GM12878 (cell line): ENCODE results near the gene DAPK3. TPM values are rescaled to one million over a fixed set of nuclear protein-coding genes. Genes with fewer than 3 reads are reported as not detected.

Experiments
- BACH1 ChIP-seq: fragments of 450-650 bp; IDR thresholded peaks from 2 replicates; pipeline ENCODE4 v1.6.1; 2017; ENCODE audit warnings: mild to moderate bottlenecking, borderline replicate concordance
- CREM ChIP-seq: IDR thresholded peaks from 2 replicates; pipeline ENCODE4 v1.6.1; 2014; ENCODE audit warnings: antibody characterized with exemption, low read depth
- GABPA ChIP-seq: IDR thresholded peaks from 2 replicates; pipeline ENCODE4 v1.6.1; 2014; ENCODE audit warnings: antibody characterized with exemption, low read depth, mild to moderate bottlenecking, inconsistent platforms
- GATAD2B ChIP-seq: fragments of 450-650 bp; conservative IDR thresholded peaks from 2 replicates; pipeline ENCODE4 v1.6.1; 2017; ENCODE audit warnings: low read depth, mild to moderate bottlenecking, moderate library complexity
- HDGF ChIP-seq: fragments of 450-650 bp; IDR thresholded peaks from 2 replicates; pipeline ENCODE4 v1.6.1; 2016; ENCODE audit warnings: antibody characterized with exemption
- IRF4 ChIP-seq: IDR thresholded peaks from 2 replicates; pipeline ENCODE4 v1.6.1; 2011; ENCODE audit warnings: low read depth, low read length
- NFXL1 ChIP-seq: fragments of 450-650 bp; IDR thresholded peaks from 2 replicates; pipeline ENCODE4 v1.6.1; 2017; ENCODE audit warnings: antibody characterized with exemption, mild to moderate bottlenecking, borderline replicate concordance
- PAX8 ChIP-seq: fragments of 450-650 bp; IDR thresholded peaks from 2 replicates; pipeline ENCODE4 v1.6.1; 2017; ENCODE audit warnings: mild to moderate bottlenecking, moderate library complexity
- POLR2A ChIP-seq: IDR thresholded peaks from 2 replicates; pipeline ENCODE4 v1.6.1; 2011; ENCODE audit warnings: low read depth, mild to moderate bottlenecking, low read length
- POU2F2 ChIP-seq: IDR thresholded peaks from 3 replicates; pipeline ENCODE4 v1.6.1; 2011; ENCODE audit warnings: low read depth, mild to moderate bottlenecking, low read length, borderline replicate concordance
- RBBP5 ChIP-seq: fragments of 200-600 bp; sonication (generic); conservative IDR thresholded peaks from 2 replicates; pipeline ENCODE4 v1.6.1; 2016
- RUNX3 ChIP-seq: IDR thresholded peaks from 2 replicates; pipeline ENCODE4 v1.6.1; 2012; ENCODE audit warnings: low read length, inconsistent platforms
- SRF ChIP-seq, 2 experiments: IDR thresholded peaks; 2 replicates each; pipeline ENCODE4 v1.6.1; 2011; ENCODE audit warnings: low read depth in 2 of 2, low read length in 2 of 2, mild to moderate bottlenecking in 1 of 2, moderate library complexity in 1 of 2
- STAT3 ChIP-seq: IDR thresholded peaks from 2 replicates; pipeline ENCODE4 v1.6.1; 2011; ENCODE audit warnings: low read depth, low read length, improper control_type of control experiment
- polyA plus RNA-seq, 11 experiments: library from polyadenylated mRNA; depleted of rRNA in 4 of 11; unstranded in 6 of 11; stranded (reverse) in 5 of 11; fragments of >200 nt; fragmentation: Nextera tagmentation in 4 of 11; fragmentation: Illumina TruSeq in 1 of 11; extraction: Ambion mirVana in 4 of 11; extraction: Trizol in 1 of 11; gene quantifications; 1 replicate in 1 of 11; 2 replicates in 10 of 11; pipeline versions ENCODE4 v1.2.1 to v1.2.3, GENCODE V29; 2011 to 2016; ENCODE audit warnings: inconsistent platforms in 2 of 11, missing spikeins in 2 of 11, low read depth in 1 of 11
- total RNA-seq, 4 experiments: library from RNA; depleted of rRNA in 3 of 4; stranded (reverse); fragments of >200 nt in 3 of 4; fragmentation: Illumina TruSeq in 1 of 4; extraction: Trizol in 1 of 4; gene quantifications; 2 replicates each; pipeline versions ENCODE4 v1.2.1 to v1.2.3, GENCODE V29; 2013 to 2021
- TF ChIP-seq, protein P1 (sequence below): fragments of 450-650 bp; IDR thresholded peaks from 2 replicates; pipeline ENCODE4 v1.6.1; 2016; ENCODE audit warnings: mild to moderate bottlenecking, moderate library complexity, borderline replicate concordance
- TF ChIP-seq, protein P2 (sequence below): IDR thresholded peaks from 2 replicates; pipeline ENCODE4 v1.6.1; 2011; ENCODE audit warnings: mild to moderate bottlenecking, low read depth, low read length, moderate library complexity; ENCODE audit not compliant: insufficient replicate concordance
- TF ChIP-seq, protein P3 (sequence below): IDR thresholded peaks from 2 replicates; pipeline ENCODE4 v1.6.1; 2012; ENCODE audit warnings: improper control_type of control experiment, low read depth, low read length; ENCODE audit not compliant: insufficient replicate concordance
- TF ChIP-seq, protein P4 (sequence below): IDR thresholded peaks from 2 replicates; pipeline ENCODE4 v1.6.1; 2012; ENCODE audit warnings: low read length, inconsistent platforms

Gene DAPK3
- total and polyA plus RNA-seq, 10 of the 15 experiments (the other 5 are each of a cell fraction or from before 2014, with no cell fraction given) = 0.13 to 46.4 (median 24.8) TPM

DNA sequence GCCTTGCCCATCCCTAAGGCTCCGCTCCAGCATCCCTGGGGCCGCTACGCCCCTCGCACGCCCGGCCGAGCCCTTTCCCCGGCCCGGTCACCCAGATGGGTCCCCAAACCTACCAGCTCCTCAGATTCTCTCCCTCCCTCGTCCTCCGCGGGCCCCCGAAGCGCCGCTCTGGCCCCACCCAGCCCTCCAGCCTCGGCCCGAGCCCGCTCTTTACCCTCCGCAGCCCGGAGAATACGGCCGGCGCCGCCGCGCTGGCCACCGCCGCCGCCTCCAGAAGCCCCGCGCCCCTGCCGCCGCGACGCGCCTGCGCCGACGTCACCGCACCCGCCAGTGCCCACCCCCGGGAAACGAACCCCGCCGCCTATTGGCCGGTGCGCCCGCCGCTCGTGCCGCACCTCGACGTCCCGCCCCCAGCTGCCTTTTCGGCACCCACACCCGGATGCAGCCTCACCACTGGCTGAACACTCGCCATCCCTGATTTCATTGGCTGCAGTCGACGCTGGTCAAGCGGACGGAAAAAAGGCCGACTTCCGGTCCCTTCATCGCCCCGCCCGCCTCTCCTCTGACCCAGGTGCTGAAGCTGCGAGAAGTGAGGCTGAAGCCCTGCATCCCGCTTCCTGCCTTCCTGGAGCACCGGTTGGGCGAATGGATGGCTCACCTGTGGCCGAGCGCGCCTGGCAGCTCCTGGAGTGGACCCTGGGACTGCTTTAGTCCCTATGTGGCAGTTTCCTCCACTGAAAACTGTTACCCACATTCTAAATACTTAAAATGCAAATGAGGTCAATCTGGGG lies at the start of gene DAPK3 (continued):
- TF ChIP-seq, protein P1, sequence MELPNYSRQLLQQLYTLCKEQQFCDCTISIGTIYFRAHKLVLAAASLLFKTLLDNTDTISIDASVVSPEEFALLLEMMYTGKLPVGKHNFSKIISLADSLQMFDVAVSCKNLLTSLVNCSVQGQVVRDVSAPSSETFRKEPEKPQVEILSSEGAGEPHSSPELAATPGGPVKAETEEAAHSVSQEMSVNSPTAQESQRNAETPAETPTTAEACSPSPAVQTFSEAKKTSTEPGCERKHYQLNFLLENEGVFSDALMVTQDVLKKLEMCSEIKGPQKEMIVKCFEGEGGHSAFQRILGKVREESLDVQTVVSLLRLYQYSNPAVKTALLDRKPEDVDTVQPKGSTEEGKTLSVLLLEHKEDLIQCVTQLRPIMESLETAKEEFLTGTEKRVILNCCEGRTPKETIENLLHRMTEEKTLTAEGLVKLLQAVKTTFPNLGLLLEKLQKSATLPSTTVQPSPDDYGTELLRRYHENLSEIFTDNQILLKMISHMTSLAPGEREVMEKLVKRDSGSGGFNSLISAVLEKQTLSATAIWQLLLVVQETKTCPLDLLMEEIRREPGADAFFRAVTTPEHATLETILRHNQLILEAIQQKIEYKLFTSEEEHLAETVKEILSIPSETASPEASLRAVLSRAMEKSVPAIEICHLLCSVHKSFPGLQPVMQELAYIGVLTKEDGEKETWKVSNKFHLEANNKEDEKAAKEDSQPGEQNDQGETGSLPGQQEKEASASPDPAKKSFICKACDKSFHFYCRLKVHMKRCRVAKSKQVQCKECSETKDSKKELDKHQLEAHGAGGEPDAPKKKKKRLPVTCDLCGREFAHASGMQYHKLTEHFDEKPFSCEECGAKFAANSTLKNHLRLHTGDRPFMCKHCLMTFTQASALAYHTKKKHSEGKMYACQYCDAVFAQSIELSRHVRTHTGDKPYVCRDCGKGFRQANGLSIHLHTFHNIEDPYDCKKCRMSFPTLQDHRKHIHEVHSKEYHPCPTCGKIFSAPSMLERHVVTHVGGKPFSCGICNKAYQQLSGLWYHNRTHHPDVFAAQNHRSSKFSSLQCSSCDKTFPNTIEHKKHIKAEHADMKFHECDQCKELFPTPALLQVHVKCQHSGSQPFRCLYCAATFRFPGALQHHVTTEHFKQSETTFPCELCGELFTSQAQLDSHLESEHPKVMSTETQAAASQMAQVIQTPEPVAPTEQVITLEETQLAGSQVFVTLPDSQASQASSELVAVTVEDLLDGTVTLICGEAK = peak; percentile 92
- TF ChIP-seq GATAD2B = peak; percentile 65; the same call in 1 of the 2 replicates
- no peak for TF ChIP-seq PAX8
- 0 out of 2 replicates have a peak, but pooled peaks have one; percentile 29 for TF ChIP-seq NFXL1
- TF ChIP-seq SRF (IDR thresholded peaks at IDR 0.05; ENCODE audit: low read depth in 2 of 2, low read length in 2 of 2) = peak; percentile 79 to 82
- TF ChIP-seq CREM = peak; percentile 78; the same call in 1 of the 2 replicates
- TF ChIP-seq, protein P2, sequence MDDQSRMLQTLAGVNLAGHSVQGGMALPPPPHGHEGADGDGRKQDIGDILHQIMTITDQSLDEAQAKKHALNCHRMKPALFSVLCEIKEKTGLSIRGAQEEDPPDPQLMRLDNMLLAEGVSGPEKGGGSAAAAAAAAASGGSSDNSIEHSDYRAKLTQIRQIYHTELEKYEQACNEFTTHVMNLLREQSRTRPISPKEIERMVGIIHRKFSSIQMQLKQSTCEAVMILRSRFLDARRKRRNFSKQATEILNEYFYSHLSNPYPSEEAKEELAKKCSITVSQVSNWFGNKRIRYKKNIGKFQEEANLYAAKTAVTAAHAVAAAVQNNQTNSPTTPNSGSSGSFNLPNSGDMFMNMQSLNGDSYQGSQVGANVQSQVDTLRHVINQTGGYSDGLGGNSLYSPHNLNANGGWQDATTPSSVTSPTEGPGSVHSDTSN = peak; percentile 98
- peak; percentile 27; the same call in 1 of the 3 replicates for TF ChIP-seq POU2F2
- TF ChIP-seq RUNX3 = peak; percentile 11; the same call in 1 of the 2 replicates
- no peak for TF ChIP-seq RBBP5
- TF ChIP-seq BACH1 = peak; percentile 69; the same call in 1 of the 2 replicates
- TF ChIP-seq POLR2A = peak; percentile 76
- TF ChIP-seq HDGF = 0 out of 2 replicates have a peak, but pooled peaks have one; percentile 74
- TF ChIP-seq, protein P3, sequence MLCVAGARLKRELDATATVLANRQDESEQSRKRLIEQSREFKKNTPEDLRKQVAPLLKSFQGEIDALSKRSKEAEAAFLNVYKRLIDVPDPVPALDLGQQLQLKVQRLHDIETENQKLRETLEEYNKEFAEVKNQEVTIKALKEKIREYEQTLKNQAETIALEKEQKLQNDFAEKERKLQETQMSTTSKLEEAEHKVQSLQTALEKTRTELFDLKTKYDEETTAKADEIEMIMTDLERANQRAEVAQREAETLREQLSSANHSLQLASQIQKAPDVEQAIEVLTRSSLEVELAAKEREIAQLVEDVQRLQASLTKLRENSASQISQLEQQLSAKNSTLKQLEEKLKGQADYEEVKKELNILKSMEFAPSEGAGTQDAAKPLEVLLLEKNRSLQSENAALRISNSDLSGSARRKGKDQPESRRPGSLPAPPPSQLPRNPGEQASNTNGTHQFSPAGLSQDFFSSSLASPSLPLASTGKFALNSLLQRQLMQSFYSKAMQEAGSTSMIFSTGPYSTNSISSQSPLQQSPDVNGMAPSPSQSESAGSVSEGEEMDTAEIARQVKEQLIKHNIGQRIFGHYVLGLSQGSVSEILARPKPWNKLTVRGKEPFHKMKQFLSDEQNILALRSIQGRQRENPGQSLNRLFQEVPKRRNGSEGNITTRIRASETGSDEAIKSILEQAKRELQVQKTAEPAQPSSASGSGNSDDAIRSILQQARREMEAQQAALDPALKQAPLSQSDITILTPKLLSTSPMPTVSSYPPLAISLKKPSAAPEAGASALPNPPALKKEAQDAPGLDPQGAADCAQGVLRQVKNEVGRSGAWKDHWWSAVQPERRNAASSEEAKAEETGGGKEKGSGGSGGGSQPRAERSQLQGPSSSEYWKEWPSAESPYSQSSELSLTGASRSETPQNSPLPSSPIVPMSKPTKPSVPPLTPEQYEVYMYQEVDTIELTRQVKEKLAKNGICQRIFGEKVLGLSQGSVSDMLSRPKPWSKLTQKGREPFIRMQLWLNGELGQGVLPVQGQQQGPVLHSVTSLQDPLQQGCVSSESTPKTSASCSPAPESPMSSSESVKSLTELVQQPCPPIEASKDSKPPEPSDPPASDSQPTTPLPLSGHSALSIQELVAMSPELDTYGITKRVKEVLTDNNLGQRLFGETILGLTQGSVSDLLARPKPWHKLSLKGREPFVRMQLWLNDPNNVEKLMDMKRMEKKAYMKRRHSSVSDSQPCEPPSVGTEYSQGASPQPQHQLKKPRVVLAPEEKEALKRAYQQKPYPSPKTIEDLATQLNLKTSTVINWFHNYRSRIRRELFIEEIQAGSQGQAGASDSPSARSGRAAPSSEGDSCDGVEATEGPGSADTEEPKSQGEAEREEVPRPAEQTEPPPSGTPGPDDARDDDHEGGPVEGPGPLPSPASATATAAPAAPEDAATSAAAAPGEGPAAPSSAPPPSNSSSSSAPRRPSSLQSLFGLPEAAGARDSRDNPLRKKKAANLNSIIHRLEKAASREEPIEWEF = no peak
- TF ChIP-seq IRF4 = 0 out of 2 replicates have a peak, but pooled peaks have one; percentile 27
- TF ChIP-seq, protein P4, sequence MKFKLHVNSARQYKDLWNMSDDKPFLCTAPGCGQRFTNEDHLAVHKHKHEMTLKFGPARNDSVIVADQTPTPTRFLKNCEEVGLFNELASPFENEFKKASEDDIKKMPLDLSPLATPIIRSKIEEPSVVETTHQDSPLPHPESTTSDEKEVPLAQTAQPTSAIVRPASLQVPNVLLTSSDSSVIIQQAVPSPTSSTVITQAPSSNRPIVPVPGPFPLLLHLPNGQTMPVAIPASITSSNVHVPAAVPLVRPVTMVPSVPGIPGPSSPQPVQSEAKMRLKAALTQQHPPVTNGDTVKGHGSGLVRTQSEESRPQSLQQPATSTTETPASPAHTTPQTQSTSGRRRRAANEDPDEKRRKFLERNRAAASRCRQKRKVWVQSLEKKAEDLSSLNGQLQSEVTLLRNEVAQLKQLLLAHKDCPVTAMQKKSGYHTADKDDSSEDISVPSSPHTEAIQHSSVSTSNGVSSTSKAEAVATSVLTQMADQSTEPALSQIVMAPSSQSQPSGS = no peak
- TF ChIP-seq STAT3 = no peak
- peak; percentile 90 for TF ChIP-seq GABPA
